GM10266 (cell line): Measurements from ENCODE around the gene RXFP4.

ENCODE experiments used
- DNase-seq: peaks from one replicate; pipeline ENCODE4 v3.0.0; 2012; ENCODE audit errors: extremely low spot score
- TF ChIP-seq, protein P1 (sequence below): IDR thresholded peaks from 2 replicates; pipeline ENCODE4 v1.5.1; 2012; ENCODE audit warnings: mild to moderate bottlenecking, low read depth; ENCODE audit not compliant: control insufficient read depth, insufficient read depth; ENCODE audit errors: missing control alignments

Gene RXFP4

GRCh38 chr1:155900161-155900560, 41.3 kb upstream of the RXFP4 start:
- no peak for DNase-seq
- TF ChIP-seq, protein P1, sequence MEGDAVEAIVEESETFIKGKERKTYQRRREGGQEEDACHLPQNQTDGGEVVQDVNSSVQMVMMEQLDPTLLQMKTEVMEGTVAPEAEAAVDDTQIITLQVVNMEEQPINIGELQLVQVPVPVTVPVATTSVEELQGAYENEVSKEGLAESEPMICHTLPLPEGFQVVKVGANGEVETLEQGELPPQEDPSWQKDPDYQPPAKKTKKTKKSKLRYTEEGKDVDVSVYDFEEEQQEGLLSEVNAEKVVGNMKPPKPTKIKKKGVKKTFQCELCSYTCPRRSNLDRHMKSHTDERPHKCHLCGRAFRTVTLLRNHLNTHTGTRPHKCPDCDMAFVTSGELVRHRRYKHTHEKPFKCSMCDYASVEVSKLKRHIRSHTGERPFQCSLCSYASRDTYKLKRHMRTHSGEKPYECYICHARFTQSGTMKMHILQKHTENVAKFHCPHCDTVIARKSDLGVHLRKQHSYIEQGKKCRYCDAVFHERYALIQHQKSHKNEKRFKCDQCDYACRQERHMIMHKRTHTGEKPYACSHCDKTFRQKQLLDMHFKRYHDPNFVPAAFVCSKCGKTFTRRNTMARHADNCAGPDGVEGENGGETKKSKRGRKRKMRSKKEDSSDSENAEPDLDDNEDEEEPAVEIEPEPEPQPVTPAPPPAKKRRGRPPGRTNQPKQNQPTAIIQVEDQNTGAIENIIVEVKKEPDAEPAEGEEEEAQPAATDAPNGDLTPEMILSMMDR, result no peak

DNA sequence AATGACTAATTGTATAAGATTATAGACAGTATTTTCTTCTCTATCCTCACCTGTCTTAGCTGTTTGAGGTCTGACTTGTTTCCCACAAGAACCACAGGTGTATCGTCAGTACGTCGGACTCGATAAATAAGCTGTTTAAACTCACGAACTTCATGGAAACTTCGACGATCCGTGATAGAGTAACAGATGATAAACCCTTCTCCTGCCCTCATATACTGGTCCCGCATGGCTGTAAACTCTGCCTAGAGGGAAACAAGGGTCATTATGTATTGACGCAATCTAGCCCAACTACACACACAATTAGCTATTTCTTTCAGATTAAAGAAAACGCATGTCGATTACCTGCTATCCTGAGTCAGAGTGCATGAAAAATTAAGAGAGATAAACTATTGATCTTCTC, 37.2 kb upstream of the RXFP4 start:
- TF ChIP-seq, protein P1, result no peak
- DNase-seq, result no peak

GRCh38 chr1:155909894-155910293, 31.5 kb upstream of the RXFP4 start:
- DNase-seq, result no peak
- TF ChIP-seq, protein P1, result no peak

DNA sequence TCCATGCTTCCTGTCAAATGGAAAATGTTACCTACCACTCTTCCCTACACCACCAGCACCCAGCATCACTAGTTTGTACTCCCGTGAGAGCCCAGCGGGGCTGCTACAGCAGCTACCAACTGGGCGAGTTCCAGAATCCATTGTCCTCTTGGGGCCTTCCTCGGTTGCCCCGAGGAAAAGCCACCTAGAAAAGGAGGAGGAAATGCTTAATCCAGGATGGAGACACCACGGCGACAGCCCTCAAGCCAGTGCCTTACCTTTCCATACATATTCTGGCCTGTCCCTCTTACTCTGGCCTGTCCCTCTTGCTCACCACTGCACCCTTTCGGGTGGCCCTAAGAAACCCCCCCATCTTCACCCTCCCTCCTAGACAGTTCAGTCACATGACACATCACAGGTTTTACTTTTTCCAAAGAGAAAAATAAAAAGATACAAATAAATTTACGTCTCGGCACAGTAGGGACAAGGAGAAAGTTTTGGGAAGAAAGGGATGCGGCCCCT, 30.8 kb upstream of the RXFP4 start:
- TF ChIP-seq, protein P1, result peak; percentile 10
- peak; percentile 43 for DNase-seq

DNA sequence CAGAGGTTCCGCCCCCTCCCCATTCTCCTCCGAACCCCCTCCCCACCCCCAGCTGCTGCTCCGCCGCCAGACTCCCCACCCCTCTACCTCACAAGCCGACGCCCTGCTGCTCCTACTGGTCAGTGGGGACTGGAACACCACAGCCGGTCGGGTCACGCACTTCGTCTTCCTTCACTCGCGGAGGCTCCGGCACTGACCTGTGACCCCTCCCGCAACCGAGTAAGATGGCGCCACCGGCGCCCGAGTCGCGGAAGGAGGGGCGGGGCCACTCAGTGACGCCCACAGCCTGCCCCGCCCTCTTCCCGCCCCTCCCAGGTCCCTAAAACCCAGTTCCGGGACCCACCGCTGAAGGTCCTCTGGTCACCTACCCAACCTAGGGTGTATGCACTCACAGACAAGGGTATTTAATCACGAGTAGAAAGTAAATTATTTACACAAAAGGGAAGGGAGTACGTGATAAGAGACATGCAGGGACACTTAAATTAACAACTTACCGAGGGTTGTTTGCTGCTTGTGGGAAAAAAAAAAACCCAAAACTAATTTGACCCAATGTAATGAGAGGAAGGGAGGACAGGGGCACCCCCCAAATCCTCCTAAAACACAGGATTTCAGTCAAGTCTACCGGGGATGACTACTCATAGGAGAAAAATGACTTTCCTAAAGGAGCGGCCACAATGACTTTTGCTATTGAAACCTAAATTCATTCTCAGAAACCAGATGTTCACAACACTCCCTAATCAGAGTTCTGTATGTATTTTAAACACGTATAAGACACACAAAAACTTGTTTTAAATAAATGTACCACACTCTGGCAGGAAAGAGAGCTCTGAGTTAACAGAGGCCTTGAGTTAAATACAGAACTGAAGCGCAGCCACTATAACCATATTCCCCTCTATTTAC, 30.0 kb upstream of the RXFP4 start, which contains the start of gene RIT1:
RIT1 (minus strand) TSS at position 194 of the 900 bp plus-strand sequence. CDS start 588 bp downstream, outside the sequence.
- DNase-seq, result peak; percentile 85
- TF ChIP-seq, protein P1, result no peak

DNA sequence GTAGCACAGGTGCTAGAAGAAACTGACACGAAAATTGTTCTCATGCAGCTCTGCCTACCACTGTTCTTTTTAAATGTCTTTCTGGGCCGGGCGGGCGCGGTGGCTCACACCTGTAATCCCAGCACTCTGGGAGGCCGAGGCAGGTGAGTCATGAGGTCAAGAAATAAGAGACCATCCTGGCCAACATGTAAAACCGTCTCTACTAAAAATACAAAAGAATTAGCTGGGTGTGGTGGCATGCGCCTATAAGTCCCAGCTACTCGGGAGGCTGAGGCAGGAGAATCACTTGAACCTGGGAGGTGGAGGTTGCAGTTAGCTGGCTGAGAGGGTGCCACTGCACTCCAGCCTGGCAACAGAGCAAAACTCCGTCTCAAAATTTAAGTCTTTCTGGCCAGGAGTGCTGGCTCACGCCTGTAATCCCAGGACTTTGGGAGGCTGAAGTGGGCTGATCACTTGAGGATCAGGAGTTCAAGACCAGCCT, 29.3 kb upstream of the RXFP4 start:
- TF ChIP-seq, protein P1, result no peak
- no peak for DNase-seq
